Adrenal gland (tissue), 5 donors: ENCODE measurements around the gene ZFR2.

Experiments used
- POLR2A ChIP-seq, 2 donors: fragments of 450-650 bp; IDR thresholded peaks; one replicate each; pipeline ENCODE4 v1.6.1; 2017; ENCODE audit warnings: antibody characterized with exemption in 2 of 2, mild to moderate bottlenecking in 2 of 2, moderate library complexity in 1 of 2
- TF ChIP-seq, protein P1 (sequence below), 6 experiments: fragments of 450-650 bp in 4 of 6; fragments of 200-600 bp in 2 of 6; sonication (generic) in 1 of 6; IDR thresholded peaks; 1 replicate in 5 of 6; 2 replicates in 1 of 6; pipeline versions ENCODE4 v1.5.1 to v1.8.0; 2016 to 2021; ENCODE audit warnings: antibody characterized with exemption in 6 of 6, mild to moderate bottlenecking in 2 of 6, moderate library complexity in 1 of 6
- donor health status: DM: no; HTN: no; CAD: no.

DNA sequence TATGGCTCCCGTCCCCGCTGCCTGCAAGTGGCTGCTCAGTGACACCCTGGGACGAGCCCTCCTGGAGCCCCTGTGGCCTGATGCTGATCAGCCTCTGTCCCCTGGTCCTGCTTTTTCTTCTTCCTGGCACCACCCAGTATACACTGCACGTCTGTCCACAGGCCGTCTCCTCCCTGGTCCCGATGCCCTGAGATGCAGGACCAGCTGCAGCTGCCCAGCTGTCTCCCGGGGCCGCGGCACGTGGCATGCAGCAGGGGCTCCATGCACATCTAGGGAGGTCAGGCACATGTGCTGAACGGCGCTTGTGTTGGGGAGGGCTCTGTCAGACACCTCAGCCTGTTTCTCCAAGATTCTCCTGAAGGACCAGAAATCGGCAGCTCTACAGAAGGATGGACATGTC lies 30.2 kb downstream of the ZFR2 start:
- TF ChIP-seq, protein P1, sequence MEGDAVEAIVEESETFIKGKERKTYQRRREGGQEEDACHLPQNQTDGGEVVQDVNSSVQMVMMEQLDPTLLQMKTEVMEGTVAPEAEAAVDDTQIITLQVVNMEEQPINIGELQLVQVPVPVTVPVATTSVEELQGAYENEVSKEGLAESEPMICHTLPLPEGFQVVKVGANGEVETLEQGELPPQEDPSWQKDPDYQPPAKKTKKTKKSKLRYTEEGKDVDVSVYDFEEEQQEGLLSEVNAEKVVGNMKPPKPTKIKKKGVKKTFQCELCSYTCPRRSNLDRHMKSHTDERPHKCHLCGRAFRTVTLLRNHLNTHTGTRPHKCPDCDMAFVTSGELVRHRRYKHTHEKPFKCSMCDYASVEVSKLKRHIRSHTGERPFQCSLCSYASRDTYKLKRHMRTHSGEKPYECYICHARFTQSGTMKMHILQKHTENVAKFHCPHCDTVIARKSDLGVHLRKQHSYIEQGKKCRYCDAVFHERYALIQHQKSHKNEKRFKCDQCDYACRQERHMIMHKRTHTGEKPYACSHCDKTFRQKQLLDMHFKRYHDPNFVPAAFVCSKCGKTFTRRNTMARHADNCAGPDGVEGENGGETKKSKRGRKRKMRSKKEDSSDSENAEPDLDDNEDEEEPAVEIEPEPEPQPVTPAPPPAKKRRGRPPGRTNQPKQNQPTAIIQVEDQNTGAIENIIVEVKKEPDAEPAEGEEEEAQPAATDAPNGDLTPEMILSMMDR (IDR thresholded peaks at IDR 0.05): no peak
- no peak for TF ChIP-seq POLR2A (IDR thresholded peaks at IDR 0.05)
